Placental epithelial cell (primary cell): ENCODE data around the gene MKRN1. TPM values are rescaled to one million over a fixed set of nuclear protein-coding genes. Genes with fewer than 3 reads are reported as not detected.

Source experiments
- total RNA-seq: library from RNA; depleted of rRNA; stranded (reverse); fragments of >200 nt; gene quantifications from 2 replicates; pipeline ENCODE4 v1.2.3, GENCODE V29; 2012

MKRN1 gene, protein sequence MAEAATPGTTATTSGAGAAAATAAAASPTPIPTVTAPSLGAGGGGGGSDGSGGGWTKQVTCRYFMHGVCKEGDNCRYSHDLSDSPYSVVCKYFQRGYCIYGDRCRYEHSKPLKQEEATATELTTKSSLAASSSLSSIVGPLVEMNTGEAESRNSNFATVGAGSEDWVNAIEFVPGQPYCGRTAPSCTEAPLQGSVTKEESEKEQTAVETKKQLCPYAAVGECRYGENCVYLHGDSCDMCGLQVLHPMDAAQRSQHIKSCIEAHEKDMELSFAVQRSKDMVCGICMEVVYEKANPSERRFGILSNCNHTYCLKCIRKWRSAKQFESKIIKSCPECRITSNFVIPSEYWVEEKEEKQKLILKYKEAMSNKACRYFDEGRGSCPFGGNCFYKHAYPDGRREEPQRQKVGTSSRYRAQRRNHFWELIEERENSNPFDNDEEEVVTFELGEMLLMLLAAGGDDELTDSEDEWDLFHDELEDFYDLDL
- total RNA-seq, result 57.7 and 74.6 TPM in 2 replicates

DNA sequence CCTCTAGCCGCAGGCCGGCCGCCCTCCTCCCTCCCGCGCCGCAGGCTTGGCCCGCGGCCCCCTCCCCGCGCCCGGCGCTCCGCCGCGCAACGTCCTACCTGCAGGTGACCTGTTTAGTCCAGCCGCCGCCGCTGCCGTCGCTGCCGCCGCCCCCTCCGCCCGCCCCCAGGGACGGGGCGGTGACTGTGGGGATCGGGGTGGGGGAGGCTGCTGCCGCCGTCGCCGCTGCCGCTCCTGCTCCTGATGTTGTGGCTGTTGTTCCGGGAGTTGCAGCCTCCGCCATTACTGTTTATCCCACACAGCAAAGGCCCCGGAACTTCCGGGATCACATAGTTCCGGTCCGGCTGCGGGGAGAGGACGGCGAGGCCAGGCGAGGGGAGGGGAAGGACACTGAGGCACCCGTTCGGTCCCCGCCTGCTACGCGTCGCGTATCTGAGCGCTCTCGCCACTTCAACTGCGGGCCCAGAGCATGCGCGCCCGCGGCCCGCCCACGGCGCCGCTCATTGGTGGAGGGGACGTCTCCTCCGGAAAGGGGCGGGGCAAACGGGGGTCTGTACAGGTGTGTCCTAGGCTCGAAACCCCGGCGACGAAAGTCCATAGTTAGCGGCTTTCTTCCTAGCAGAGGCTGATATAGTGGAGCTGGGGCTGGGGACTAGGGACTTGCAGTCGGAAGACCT is at the start of gene MKRN1:
MKRN1 (minus strand) TSS at position 444 of the 677 bp plus-strand sequence; CDS start at position 283, 161 bp downstream.

DNA sequence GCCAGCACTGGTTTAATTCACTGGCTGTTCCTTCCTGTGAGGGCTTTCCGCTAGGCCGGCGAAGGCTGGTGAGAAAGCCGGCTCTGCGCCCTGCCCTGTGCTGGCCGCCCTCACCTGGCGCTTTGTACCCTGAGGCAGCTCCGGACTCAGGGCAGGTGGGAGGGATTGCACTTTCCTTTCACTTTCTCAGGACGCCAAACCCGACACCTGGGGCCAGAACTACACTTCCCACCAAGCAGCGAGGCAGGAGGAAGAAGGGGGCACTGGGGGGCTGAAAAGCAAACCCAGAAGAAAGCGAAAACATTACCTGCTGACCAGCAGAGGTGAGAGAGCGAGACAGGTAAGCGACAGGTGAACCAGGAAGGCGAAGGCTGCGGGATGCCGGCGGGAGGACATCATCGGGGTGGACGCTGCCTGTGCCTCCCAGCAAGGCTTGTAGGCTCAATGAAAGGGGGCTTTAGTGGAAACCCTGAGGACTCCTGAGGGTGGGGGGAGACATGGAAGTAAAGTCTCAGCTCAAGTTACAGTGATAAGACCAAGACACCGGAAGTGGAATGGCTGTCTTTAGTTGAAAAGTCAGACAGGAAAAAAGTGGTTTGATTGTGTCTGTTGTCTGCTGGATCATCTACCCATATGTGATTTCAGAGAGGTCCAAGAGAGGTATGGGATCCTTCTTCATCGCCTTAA is 75.3 kb downstream of the MKRN1 start, which contains the start of gene RAB19:
RAB19 (plus strand) TSS at position 181 of the 687 bp plus-strand sequence. CDS start 3,589 bp downstream, outside the sequence.

Other genes with a start within 250 kb of the MKRN1 start
- gene SLC37A3, start 81.0 kb downstream of the MKRN1 start, total RNA-seq, result 81.3 and 93.0 TPM in 2 replicates
- gene RAB19, start 75.4 kb downstream of the MKRN1 start, total RNA-seq, result not detected in 2 replicates
- 12.7 and 26.3 TPM in 2 replicates for gene DENND2A, start 161.3 kb upstream of the MKRN1 start, total RNA-seq
- 38.6 and 38.9 TPM in 2 replicates for gene ADCK2, start 193.4 kb upstream of the MKRN1 start, total RNA-seq
- gene NDUFB2, start 217.2 kb upstream of the MKRN1 start, total RNA-seq, result 82.4 and 299 TPM in 2 replicates